KMS-11 (cell line): Measurements from ENCODE around the gene ARHGAP25.

ENCODE experiments used
- H2AFZ ChIP-seq: fragments of 200-600 bp; sonication (generic); 2 replicates; pipeline ENCODE4 v1.6.1; 2016; ENCODE audit warnings: antibody characterized with exemption, mixed run types, low read depth
- H3K27ac ChIP-seq: fragments of 200-600 bp; sonication (generic); 2 replicates; pipeline ENCODE4 v1.6.1; 2016; ENCODE audit warnings: mild to moderate bottlenecking, mixed run types
- H3K27me3 ChIP-seq: fragments of 200-600 bp; sonication (generic); 2 replicates; pipeline ENCODE4 v1.6.1; 2017; ENCODE audit warnings: mild to moderate bottlenecking, low read depth, mixed run types, moderate library complexity; ENCODE audit not compliant: insufficient read depth
- H3K36me3 ChIP-seq: fragments of 200-600 bp; sonication (generic); 2 replicates; pipeline ENCODE4 v1.6.1; 2017; ENCODE audit warnings: mild to moderate bottlenecking, mixed run types; ENCODE audit not compliant: insufficient read depth
- H3K4me1 ChIP-seq: fragments of 200-600 bp; sonication (generic); 2 replicates; pipeline ENCODE4 v1.6.1; 2016; ENCODE audit warnings: mild to moderate bottlenecking, low read depth, mixed run types; ENCODE audit not compliant: poor library complexity, severe bottlenecking
- H3K4me2 ChIP-seq: fragments of 200-600 bp; sonication (generic); 2 replicates; pipeline ENCODE4 v1.7.0; 2016; ENCODE audit warnings: mild to moderate bottlenecking, mixed run types
- H3K4me3 ChIP-seq: fragments of 200-600 bp; sonication (generic); IDR thresholded peaks from 2 replicates; pipeline ENCODE4 v1.6.1; 2017; ENCODE audit warnings: low read depth, low read length, mixed read lengths; ENCODE audit not compliant: insufficient read depth
- H3K79me2 ChIP-seq: fragments of 200-600 bp; sonication (generic); 2 replicates; pipeline ENCODE4 v1.6.1; 2016; ENCODE audit warnings: low read depth, mixed run types; ENCODE audit not compliant: insufficient read depth
- H3K9ac ChIP-seq: fragments of 200-600 bp; sonication (generic); 2 replicates; pipeline ENCODE4 v1.6.1; 2016; ENCODE audit warnings: mild to moderate bottlenecking, mixed run types
- H4K20me1 ChIP-seq: fragments of 200-600 bp; sonication (generic); 2 replicates; pipeline ENCODE4 v1.6.1; 2016; ENCODE audit warnings: mild to moderate bottlenecking, mixed run types; ENCODE audit not compliant: insufficient read depth
- CTCF ChIP-seq: fragments of 200-600 bp; sonication (generic); conservative IDR thresholded peaks from 2 replicates; pipeline ENCODE4 v1.6.1; 2017; ENCODE audit warnings: low read depth, mild to moderate bottlenecking, antibody characterized with exemption, low read length, moderate library complexity, mixed read lengths

ARHGAP25 gene

GRCh38 chr2:68837164-68837860 is 102.7 kb downstream of the ARHGAP25 start:
- TF ChIP-seq CTCF = peak; percentile 98
- no peak overlapping the region; the same call in 1 of the 2 replicates for H3K9ac ChIP-seq
- no peaks in the 10 kb centered on the region for H3K79me2 ChIP-seq
- H4K20me1 ChIP-seq = no peaks in the 10 kb centered on the region
- peak overlapping the region; percentile 52 for H3K27ac ChIP-seq
- H3K4me2 ChIP-seq = peak overlapping the region; percentile 65
- peak overlapping the region; percentile 76; the same call in 1 of the 2 replicates for H2AFZ ChIP-seq
- H3K4me1 ChIP-seq = peaks cover 53% of the 10 kb centered on the region
- H3K27me3 ChIP-seq = no peaks in the 10 kb centered on the region
- no peak overlapping the region for H3K4me3 ChIP-seq
- no peaks in the 10 kb centered on the region for H3K36me3 ChIP-seq

- H3K27ac ChIP-seq = peak overlapping the region; percentile 52
- H3K4me2 ChIP-seq = peak overlapping the region; percentile 65
- H3K27me3 ChIP-seq = no peaks in the 10 kb centered on the region
- no peak overlapping the region; the same call in 1 of the 2 replicates for H3K9ac ChIP-seq
- no peak overlapping the region for H3K4me3 ChIP-seq
- H3K36me3 ChIP-seq = no peaks in the 10 kb centered on the region
- 0 out of 2 replicates have a peak overlapping the region, but pooled peaks have one; percentile 76 for H2AFZ ChIP-seq
- no peaks in the 10 kb centered on the region for H4K20me1 ChIP-seq
- TF ChIP-seq CTCF = no peak
- no peaks in the 10 kb centered on the region for H3K79me2 ChIP-seq
- H3K4me1 ChIP-seq = peaks cover 47% of the 10 kb centered on the region
Observed at GRCh38 chr2:68837861-68838341, 103.3 kb downstream of the ARHGAP25 start.

DNA sequence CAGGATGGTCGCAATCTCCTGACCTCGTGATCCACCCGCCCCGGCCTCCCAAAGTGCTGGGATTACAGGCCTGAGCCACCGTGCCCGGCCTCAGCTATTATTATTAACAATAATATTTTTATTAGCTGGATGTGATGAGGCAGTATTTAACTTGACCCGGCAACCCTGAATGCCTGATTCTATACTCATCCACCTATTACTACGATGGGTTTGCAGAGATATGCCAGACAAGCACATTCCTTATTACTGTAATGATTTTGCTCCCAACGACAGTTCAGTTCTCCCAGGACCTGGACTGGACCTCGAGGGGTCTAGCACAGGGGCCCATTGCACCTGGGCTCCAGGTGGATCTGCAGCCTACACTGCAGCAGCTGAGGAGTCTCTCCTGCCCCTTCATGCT is 104.0 kb downstream of the ARHGAP25 start:
- Histone ChIP-seq H3K27ac (no peak overlapping the region), H3K4me2 (no peak overlapping the region; the same call in 1 of the 2 replicates), H3K4me3 (no peak overlapping the region), H3K79me2 (no peaks in the 10 kb centered on the region), H3K4me1 (peaks cover 46% of the 10 kb centered on the region), H3K27me3 (no peaks in the 10 kb centered on the region), H4K20me1 (no peaks in the 10 kb centered on the region), H3K9ac (no peak overlapping the region), H3K36me3 (no peaks in the 10 kb centered on the region), H2AFZ (no peak overlapping the region)
- TF ChIP-seq CTCF = no peak

- Histone ChIP-seq H3K9ac (no peak overlapping the region), H3K27me3 (no peaks in the 10 kb centered on the region), H3K36me3 (no peaks in the 10 kb centered on the region), H3K79me2 (no peaks in the 10 kb centered on the region), H2AFZ (no peak overlapping the region), H3K4me1 (peaks cover 46% of the 10 kb centered on the region), H3K4me3 (no peak overlapping the region), H3K4me2 (no peak overlapping the region), H4K20me1 (no peaks in the 10 kb centered on the region), H3K27ac (no peak overlapping the region)
- TF ChIP-seq CTCF = peak; percentile 68
Observed at GRCh38 chr2:68839260-68839833, 104.7 kb downstream of the ARHGAP25 start.
